Measurements from ENCODE around the gene SFTPB.

The SFTPB gene

DNA sequence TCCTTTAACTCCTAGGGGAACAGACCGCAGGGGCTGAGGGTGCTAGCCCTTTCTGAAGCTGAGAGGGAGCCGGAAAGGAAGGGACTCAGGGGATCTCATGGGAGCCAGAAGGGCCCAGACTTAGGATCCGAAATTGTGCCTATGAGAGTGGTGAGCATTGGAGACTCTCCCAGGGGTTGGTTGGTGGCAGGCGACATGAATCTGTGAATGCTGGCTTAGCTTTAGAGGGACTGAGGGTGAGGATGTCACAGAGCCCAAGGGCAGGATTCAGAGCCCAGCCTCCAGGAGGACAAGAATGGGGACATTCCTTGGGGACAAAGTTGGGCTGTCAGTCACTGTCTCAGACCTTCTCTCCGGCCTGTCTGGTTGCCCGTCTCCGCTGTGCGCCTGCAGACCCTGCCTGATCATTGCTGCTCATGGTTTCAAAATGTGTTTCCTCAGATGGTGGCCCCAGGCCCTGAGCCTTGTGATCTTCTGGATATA lies 43.6 kb upstream of the SFTPB start:
- Histone ChIP-seq H3K4me3 (no peak overlapping the region), H3K36me3 (ENCODE audit: insufficient read depth, low read length) (no peaks in the 10 kb centered on the region), H3K27ac (no peak overlapping the region), H3K9me3 (ENCODE audit: low read depth, low read length) (no peaks in the 10 kb centered on the region), H3K9ac (ENCODE audit: insufficient read length) (no peak overlapping the region)
- DNase-seq (ENCODE audit: low read depth, low spot score), result no peak
- TF ChIP-seq FOXP2 (optimal IDR thresholded peaks at IDR 0.05; ENCODE audit: control extremely low read depth, extremely low read length, insufficient read depth) (no peak), POLR2AphosphoS5 (IDR thresholded peaks at IDR 0.05; ENCODE audit: borderline replicate concordance, low read depth, low read length) (no peak), EZH2 (IDR thresholded peaks at IDR 0.05) (no peak)

GRCh38 chr2:85710687-85711577 lies 42.9 kb upstream of the SFTPB start:
- Histone ChIP-seq H3K4me3 (no peak overlapping the region), H3K36me3 (ENCODE audit: insufficient read depth, low read length) (no peaks in the 10 kb centered on the region), H3K9ac (ENCODE audit: insufficient read length) (no peak overlapping the region), H3K27ac (no peak overlapping the region), H3K9me3 (ENCODE audit: low read depth, low read length) (no peaks in the 10 kb centered on the region)
- TF ChIP-seq EZH2 (IDR thresholded peaks at IDR 0.05), result no peak
- no peak for TF ChIP-seq POLR2AphosphoS5 (IDR thresholded peaks at IDR 0.05; ENCODE audit: borderline replicate concordance, low read depth, low read length)
- TF ChIP-seq FOXP2 (optimal IDR thresholded peaks at IDR 0.05; ENCODE audit: control extremely low read depth, extremely low read length, insufficient read depth), result no peak
- DNase-seq (ENCODE audit: low read depth, low spot score), result no peak

- no peaks in the 10 kb centered on the region for H3K36me3 ChIP-seq (ENCODE audit: insufficient read depth, low read length)
- H3K27ac ChIP-seq, result no peak overlapping the region
- no peak overlapping the region for H3K4me3 ChIP-seq
- H3K9ac ChIP-seq (ENCODE audit: insufficient read length), result no peak overlapping the region
- DNase-seq (ENCODE audit: low read depth, low spot score), result no peak
- H3K9me3 ChIP-seq (ENCODE audit: low read depth, low read length), result no peaks in the 10 kb centered on the region
- TF ChIP-seq EZH2 (IDR thresholded peaks at IDR 0.05) (no peak), FOXP2 (optimal IDR thresholded peaks at IDR 0.05; ENCODE audit: control extremely low read depth, extremely low read length, insufficient read depth) (no peak), POLR2AphosphoS5 (IDR thresholded peaks at IDR 0.05; ENCODE audit: borderline replicate concordance, low read depth, low read length) (no peak)
Observed at GRCh38 chr2:85709401-85709811, 41.4 kb upstream of the SFTPB start.

- TF ChIP-seq EZH2 (IDR thresholded peaks at IDR 0.05), result no peak
- TF ChIP-seq POLR2AphosphoS5 (IDR thresholded peaks at IDR 0.05; ENCODE audit: borderline replicate concordance, low read depth, low read length), result no peak
- TF ChIP-seq FOXP2 (optimal IDR thresholded peaks at IDR 0.05; ENCODE audit: control extremely low read depth, extremely low read length, insufficient read depth), result no peak
- Histone ChIP-seq H3K9me3 (ENCODE audit: low read depth, low read length) (no peaks in the 10 kb centered on the region), H3K9ac (ENCODE audit: insufficient read length) (no peak overlapping the region), H3K27ac (no peak overlapping the region), H3K36me3 (ENCODE audit: insufficient read depth, low read length) (no peaks in the 10 kb centered on the region), H3K4me3 (no peak overlapping the region)
- no peak for DNase-seq (ENCODE audit: low read depth, low spot score)
Observed at GRCh38 chr2:85708641-85709040, 40.6 kb upstream of the SFTPB start.

DNA sequence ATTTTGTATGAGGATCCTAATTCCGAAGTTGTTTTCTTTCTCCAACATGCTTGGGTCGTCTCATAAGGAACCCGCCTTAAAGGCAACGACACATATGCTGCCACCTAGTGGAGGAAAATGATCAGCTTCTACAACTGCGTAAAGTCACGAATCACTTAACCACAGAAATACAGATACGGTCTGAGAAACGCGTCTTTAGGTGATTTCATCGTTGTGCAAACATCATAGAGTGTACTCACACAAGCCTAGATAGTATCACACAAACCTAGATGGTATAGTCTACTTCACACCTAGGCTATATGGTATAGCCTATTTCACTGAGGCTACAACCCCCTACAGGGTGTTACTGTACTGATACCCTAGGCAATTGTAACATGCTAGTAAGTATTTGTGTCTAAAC lies 39.3 kb upstream of the SFTPB start:
- Histone ChIP-seq H3K9ac (ENCODE audit: insufficient read length) (peak overlapping the region; percentile 49), H3K9me3 (ENCODE audit: low read depth, low read length) (no peaks in the 10 kb centered on the region), H3K36me3 (ENCODE audit: insufficient read depth, low read length) (no peaks in the 10 kb centered on the region), H3K27ac (no peak overlapping the region), H3K4me3 (peak overlapping the region; percentile 62)
- peak; percentile 89 for DNase-seq (ENCODE audit: low read depth, low spot score)
- TF ChIP-seq EZH2 (IDR thresholded peaks at IDR 0.05) (no peak), FOXP2 (optimal IDR thresholded peaks at IDR 0.05; ENCODE audit: control extremely low read depth, extremely low read length, insufficient read depth) (no peak), POLR2AphosphoS5 (IDR thresholded peaks at IDR 0.05; ENCODE audit: borderline replicate concordance, low read depth, low read length) (no peak)

- H3K27ac ChIP-seq, result no peak overlapping the region
- no peak for TF ChIP-seq EZH2 (IDR thresholded peaks at IDR 0.05)
- no peak for TF ChIP-seq POLR2AphosphoS5 (IDR thresholded peaks at IDR 0.05; ENCODE audit: borderline replicate concordance, low read depth, low read length)
- no peak for TF ChIP-seq FOXP2 (optimal IDR thresholded peaks at IDR 0.05; ENCODE audit: control extremely low read depth, extremely low read length, insufficient read depth)
- no peaks in the 10 kb centered on the region for H3K36me3 ChIP-seq (ENCODE audit: insufficient read depth, low read length)
- H3K9ac ChIP-seq (ENCODE audit: insufficient read length), result peak overlapping the region; percentile 49
- no peak for DNase-seq (ENCODE audit: low read depth, low spot score)
- H3K9me3 ChIP-seq (ENCODE audit: low read depth, low read length), result no peaks in the 10 kb centered on the region
- H3K4me3 ChIP-seq, result peak overlapping the region; percentile 26; the same call in 1 of the 2 replicates
Observed at GRCh38 chr2:85706599-85707296, 38.7 kb upstream of the SFTPB start.

- no peak overlapping the region for H3K9ac ChIP-seq (ENCODE audit: insufficient read length)
- no peaks in the 10 kb centered on the region for H3K9me3 ChIP-seq (ENCODE audit: low read depth, low read length)
- H3K4me3 ChIP-seq, result no peak overlapping the region
- no peak for TF ChIP-seq FOXP2 (optimal IDR thresholded peaks at IDR 0.05; ENCODE audit: control extremely low read depth, extremely low read length, insufficient read depth)
- TF ChIP-seq POLR2AphosphoS5 (IDR thresholded peaks at IDR 0.05; ENCODE audit: borderline replicate concordance, low read depth, low read length), result no peak
- no peak for TF ChIP-seq EZH2 (IDR thresholded peaks at IDR 0.05)
- H3K36me3 ChIP-seq (ENCODE audit: insufficient read depth, low read length), result no peaks in the 10 kb centered on the region
- no peak overlapping the region for H3K27ac ChIP-seq
- DNase-seq (ENCODE audit: low read depth, low spot score), result no peak
Observed at GRCh38 chr2:85706063-85706462, 38.1 kb upstream of the SFTPB start.

DNA sequence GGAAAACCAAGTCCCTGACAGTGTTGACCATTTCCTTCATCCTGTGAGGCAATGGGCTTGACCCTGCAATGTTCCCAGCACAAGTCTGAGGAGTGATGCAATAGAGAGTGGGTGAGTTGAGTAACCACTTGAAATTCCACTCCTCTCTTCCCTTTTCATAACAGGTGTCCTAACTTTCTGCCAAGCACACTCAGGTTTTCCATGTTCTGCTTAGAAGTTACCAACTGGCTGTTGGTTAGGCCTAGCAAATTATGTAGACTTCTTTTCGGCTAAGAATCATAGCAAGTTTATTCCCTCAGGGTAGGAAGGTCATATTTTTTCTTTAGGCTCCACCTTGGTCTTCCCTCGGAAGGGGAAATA lies 37.7 kb upstream of the SFTPB start:
- no peak overlapping the region for H3K9ac ChIP-seq (ENCODE audit: insufficient read length)
- no peaks in the 10 kb centered on the region for H3K36me3 ChIP-seq (ENCODE audit: insufficient read depth, low read length)
- H3K27ac ChIP-seq, result no peak overlapping the region
- TF ChIP-seq EZH2 (IDR thresholded peaks at IDR 0.05) (no peak), POLR2AphosphoS5 (IDR thresholded peaks at IDR 0.05; ENCODE audit: borderline replicate concordance, low read depth, low read length) (no peak)
- no peaks in the 10 kb centered on the region for H3K9me3 ChIP-seq (ENCODE audit: low read depth, low read length)
- no peak for DNase-seq (ENCODE audit: low read depth, low spot score)
- no peak overlapping the region for H3K4me3 ChIP-seq

Data from SK-N-MC (cell line).